Activated naive CD8-positive, alpha-beta T cell treated with anti-CD3 and anti-CD28 coated beads, Interleukin-2, amount 50 U/mL, for 16 hours (primary cell): ENCODE results near the gene MAP3K21.
A peak's percentile ranks its signal among the peaks of the same experiment; 100 is the strongest.

Experiments used
- DNase-seq: peaks from one replicate; pipeline ENCODE4 v3.0.0-alpha.2; 2020; ENCODE audit warnings: low read depth, low spot score

The MAP3K21 gene

GRCh38 chr1:233327651-233328141, at the start of gene MAP3K21:
TSS of gene MAP3K21 (plus strand) at chr1:233327724. CDS start at chr1:233328029, 305 bp downstream.
- DNase-seq, result no peak

- no peak for DNase-seq
Observed at GRCh38 chr1:233278631-233279030, 48.9 kb upstream of the MAP3K21 start.

- DNase-seq, result no peak
Observed at GRCh38 chr1:233279971-233280370, 47.6 kb upstream of the MAP3K21 start.

- DNase-seq, result no peak
Observed at GRCh38 chr1:233281711-233282581, 45.6 kb upstream of the MAP3K21 start.

- no peak for DNase-seq
Observed at GRCh38 chr1:233282582-233282886, 45.0 kb upstream of the MAP3K21 start.

- no peak for DNase-seq
Observed at GRCh38 chr1:233289676-233290075, 37.8 kb upstream of the MAP3K21 start.

- DNase-seq, result no peak
Observed at GRCh38 chr1:233290396-233291034, 37.0 kb upstream of the MAP3K21 start.

- no peak for DNase-seq
Observed at GRCh38 chr1:233293556-233294446, 33.7 kb upstream of the MAP3K21 start.

GRCh38 chr1:233294913-233295236, 32.6 kb upstream of the MAP3K21 start:
- no peak for DNase-seq

GRCh38 chr1:233295237-233295974, 32.1 kb upstream of the MAP3K21 start, which contains the start of gene PCNX2:
TSS of gene PCNX2 (minus strand) at chr1:233295725. CDS start at chr1:233295478, 247 bp downstream.
- DNase-seq, result peak; percentile 25

GRCh38 chr1:233295975-233296322, 31.6 kb upstream of the MAP3K21 start:
- no peak for DNase-seq

- DNase-seq, result no peak
Observed at GRCh38 chr1:233299450-233299849, 28.1 kb upstream of the MAP3K21 start.

GRCh38 chr1:233300326-233300725, 27.2 kb upstream of the MAP3K21 start:
- no peak for DNase-seq

GRCh38 chr1:233304489-233305102, 22.9 kb upstream of the MAP3K21 start:
- no peak for DNase-seq

- no peak for DNase-seq
Observed at GRCh38 chr1:233313434-233314155, 13.9 kb upstream of the MAP3K21 start.

- DNase-seq, result no peak
Observed at GRCh38 chr1:233315718-233316301, 11.7 kb upstream of the MAP3K21 start.

- DNase-seq, result no peak
Observed at GRCh38 chr1:233316473-233316872, 11.1 kb upstream of the MAP3K21 start.

GRCh38 chr1:233319272-233319671, 8.3 kb upstream of the MAP3K21 start:
- no peak for DNase-seq

GRCh38 chr1:233320023-233320422, 7.5 kb upstream of the MAP3K21 start:
- DNase-seq, result no peak

- no peak for DNase-seq
Observed at GRCh38 chr1:233323718-233324117, 3.8 kb upstream of the MAP3K21 start.
